Lower leg skin (tissue), 4 donors: ENCODE results near the gene PRR5. TPM values are rescaled to one million over a fixed set of nuclear protein-coding genes. Genes with fewer than 3 reads are reported as not detected.
"Not testable (repeated sequence)": the region's sequence is repeated elsewhere in the genome, so short reads cannot be mapped to it uniquely, and the experiment has no call there.

Experiments used
- DNase-seq, 2 donors: peaks; one replicate each; pipeline ENCODE4 v3.0.0-alpha.2; 2019; ENCODE audit warnings: low spot score in 2 of 2
- H3K4me3 ChIP-seq: fragments of 200-600 bp; sonication (generic); 2 replicates; pipeline ENCODE4 v1.5.1; 2017; ENCODE audit warnings: mild to moderate bottlenecking, low read depth; ENCODE audit not compliant: poor library complexity, severe bottlenecking
- POLR2A ChIP-seq, 2 donors: fragments of 450-650 bp; IDR thresholded peaks; one replicate each; pipeline ENCODE4 v1.6.1; 2016 to 2017; ENCODE audit warnings: antibody characterized with exemption in 2 of 2, mild to moderate bottlenecking in 1 of 2, moderate library complexity in 1 of 2
- WGBS, 2 donors: methylation state at CpG; one replicate each; pipeline ENCODE4 v1.1.5; 2018; 5-methylcytosine and 5-hydroxymethylcytosine counted together
- intact Hi-C: fragments of 100-400 bp; cut with DNase I; formaldehyde crosslinking; loops from one replicate; pipeline ENCODE4 v1.15.0; 2023; ENCODE audit warnings: low total_unique reads
- total RNA-seq, 4 donors: library from RNA; depleted of rRNA; stranded (reverse); fragments of >200 nt; gene quantifications; one replicate each; pipeline ENCODE4 v1.1.0, GENCODE V29; 2016
- TF ChIP-seq, protein P1 (sequence below), 3 donors: fragments of 450-650 bp; IDR thresholded peaks; one replicate each; pipeline ENCODE4 v1.5.1; 2016; ENCODE audit warnings: antibody characterized with exemption in 3 of 3, mild to moderate bottlenecking in 3 of 3, moderate library complexity in 2 of 3

PRR5 gene
- total RNA-seq, 4 donors from 2014 or later: 18.7 to 28.4 (median 19.6) TPM

DNA sequence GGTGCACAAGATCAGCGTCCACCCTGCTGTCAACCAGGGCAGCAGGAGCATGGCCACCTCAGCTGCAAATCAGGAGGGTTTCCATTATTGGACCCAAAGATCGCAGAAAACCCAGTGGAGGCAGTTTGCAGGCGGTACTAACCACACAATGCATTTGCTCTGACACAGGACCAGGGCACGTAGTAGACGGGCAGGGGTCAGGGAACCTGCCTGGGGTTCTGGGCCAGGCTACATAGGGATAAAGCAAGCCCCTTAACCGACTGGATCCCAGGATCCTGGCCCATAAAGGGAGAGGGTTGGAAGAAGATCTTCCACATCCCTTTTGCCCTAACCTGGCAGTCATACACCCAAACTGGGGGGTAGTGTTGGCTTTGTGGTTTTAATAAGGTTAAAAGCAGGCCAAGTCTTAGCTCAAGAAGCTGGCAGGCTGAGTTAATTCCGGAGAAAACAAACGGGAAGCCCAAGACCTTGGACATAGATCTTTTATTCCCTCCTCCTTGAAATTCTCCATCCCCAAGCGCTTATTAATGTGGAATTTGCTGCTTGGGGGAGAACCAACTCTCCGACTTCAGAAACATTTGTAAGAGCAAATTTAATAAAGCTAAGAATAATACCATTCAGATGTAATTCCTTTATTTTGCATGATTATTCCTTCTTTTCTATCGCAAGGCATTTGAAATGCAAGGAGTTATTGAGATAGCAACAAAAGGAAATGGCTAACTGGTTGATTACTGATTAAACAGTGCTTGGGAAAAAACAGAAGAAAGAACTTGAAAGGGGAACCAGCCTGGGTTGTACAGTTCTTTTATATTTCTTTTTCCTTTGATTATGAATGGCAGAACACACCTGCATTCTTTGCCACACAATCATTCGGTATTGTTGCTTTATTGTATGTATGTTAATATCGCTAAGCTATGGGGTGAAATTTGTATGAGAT, 44.1 kb downstream of the PRR5 start:
- TF ChIP-seq, protein P1, sequence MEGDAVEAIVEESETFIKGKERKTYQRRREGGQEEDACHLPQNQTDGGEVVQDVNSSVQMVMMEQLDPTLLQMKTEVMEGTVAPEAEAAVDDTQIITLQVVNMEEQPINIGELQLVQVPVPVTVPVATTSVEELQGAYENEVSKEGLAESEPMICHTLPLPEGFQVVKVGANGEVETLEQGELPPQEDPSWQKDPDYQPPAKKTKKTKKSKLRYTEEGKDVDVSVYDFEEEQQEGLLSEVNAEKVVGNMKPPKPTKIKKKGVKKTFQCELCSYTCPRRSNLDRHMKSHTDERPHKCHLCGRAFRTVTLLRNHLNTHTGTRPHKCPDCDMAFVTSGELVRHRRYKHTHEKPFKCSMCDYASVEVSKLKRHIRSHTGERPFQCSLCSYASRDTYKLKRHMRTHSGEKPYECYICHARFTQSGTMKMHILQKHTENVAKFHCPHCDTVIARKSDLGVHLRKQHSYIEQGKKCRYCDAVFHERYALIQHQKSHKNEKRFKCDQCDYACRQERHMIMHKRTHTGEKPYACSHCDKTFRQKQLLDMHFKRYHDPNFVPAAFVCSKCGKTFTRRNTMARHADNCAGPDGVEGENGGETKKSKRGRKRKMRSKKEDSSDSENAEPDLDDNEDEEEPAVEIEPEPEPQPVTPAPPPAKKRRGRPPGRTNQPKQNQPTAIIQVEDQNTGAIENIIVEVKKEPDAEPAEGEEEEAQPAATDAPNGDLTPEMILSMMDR (IDR thresholded peaks at IDR 0.05): no peak
- TF ChIP-seq POLR2A (IDR thresholded peaks at IDR 0.05): no peak
- no peak for DNase-seq
- no peak overlapping the region for H3K4me3 ChIP-seq
- 66 to 68% methylated on average over 12 to 13 of the region's 13 CpGs for WGBS, 2 donors
- intact Hi-C loops: no loop called here

DNA sequence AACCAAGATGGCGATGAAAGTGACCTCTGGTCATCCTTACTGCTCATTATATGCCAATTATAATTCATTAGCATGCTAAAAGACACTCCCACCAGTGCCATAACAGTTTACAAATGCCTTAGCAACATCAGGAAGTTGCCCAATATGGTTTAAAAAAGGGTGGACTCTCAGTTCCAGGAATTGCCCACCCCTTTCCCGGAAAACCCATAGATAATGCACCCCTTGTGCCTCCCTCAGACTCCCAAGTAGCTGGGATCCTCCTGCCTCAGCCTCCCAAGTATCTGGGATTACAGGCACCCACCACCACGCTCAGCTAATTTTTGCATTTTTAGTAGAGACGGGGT, 45.8 kb downstream of the PRR5 start:
- DNase-seq, intact Hi-C loops, H3K4me3 ChIP-seq: not testable (repeated sequence)
- WGBS, 2 donors: 89 to 96% methylated on average over 4 of the region's 4 CpGs

DNA sequence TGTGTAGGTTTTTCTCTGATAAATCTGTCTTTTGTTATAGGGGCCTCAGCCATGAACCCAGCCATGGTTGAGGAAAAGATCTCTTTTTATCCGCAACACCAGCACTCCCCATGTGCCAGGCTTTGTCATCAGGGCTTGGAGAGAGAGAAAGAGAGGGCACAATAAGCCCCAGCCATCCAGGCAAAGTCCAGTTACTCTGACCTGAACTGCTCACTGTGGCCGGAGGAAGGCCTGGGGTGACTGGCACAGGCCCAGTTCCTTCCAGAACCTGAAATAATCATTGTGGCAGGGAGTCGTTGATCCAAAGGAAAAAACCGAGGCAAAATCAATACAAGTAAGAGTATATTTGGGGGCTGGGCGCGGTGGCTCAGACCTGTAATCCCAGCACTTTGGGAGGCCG, 46.5 kb downstream of the PRR5 start:
- 87 to 90% methylated on average over 7 of the region's 7 CpGs for WGBS, 2 donors
- intact Hi-C loops: no loop called here
- DNase-seq: no peak
- no peak overlapping the region for H3K4me3 ChIP-seq
- no peak for TF ChIP-seq POLR2A (IDR thresholded peaks at IDR 0.05)
- TF ChIP-seq, protein P1 (IDR thresholded peaks at IDR 0.05): no peak

DNA sequence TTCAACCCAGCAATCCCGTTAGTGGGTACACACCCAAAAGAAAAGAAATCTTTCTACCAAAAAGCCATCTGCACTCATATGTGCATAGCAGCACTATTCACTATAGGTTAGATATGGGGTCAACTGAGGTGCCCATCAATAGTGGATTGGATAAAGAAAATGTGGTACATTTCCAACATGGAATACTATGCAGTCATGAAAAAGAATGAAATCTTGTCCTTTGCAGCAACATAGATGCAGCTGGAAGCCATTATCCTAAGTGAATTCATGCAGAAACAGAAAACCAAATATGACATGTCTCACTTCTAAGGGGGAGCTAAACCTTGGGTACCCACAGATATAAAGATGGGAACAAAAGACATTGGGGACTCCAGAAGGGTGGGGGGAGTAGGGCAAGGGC, 48.5 kb downstream of the PRR5 start:
- TF ChIP-seq, protein P1 (IDR thresholded peaks at IDR 0.05): no peak
- no peak for TF ChIP-seq POLR2A (IDR thresholded peaks at IDR 0.05)
- intact Hi-C loops: no loop called here
- 43 to 50% methylated on average over 1 of the region's 1 CpG for WGBS, 2 donors
- H3K4me3 ChIP-seq: no peak overlapping the region
- DNase-seq: no peak

DNA sequence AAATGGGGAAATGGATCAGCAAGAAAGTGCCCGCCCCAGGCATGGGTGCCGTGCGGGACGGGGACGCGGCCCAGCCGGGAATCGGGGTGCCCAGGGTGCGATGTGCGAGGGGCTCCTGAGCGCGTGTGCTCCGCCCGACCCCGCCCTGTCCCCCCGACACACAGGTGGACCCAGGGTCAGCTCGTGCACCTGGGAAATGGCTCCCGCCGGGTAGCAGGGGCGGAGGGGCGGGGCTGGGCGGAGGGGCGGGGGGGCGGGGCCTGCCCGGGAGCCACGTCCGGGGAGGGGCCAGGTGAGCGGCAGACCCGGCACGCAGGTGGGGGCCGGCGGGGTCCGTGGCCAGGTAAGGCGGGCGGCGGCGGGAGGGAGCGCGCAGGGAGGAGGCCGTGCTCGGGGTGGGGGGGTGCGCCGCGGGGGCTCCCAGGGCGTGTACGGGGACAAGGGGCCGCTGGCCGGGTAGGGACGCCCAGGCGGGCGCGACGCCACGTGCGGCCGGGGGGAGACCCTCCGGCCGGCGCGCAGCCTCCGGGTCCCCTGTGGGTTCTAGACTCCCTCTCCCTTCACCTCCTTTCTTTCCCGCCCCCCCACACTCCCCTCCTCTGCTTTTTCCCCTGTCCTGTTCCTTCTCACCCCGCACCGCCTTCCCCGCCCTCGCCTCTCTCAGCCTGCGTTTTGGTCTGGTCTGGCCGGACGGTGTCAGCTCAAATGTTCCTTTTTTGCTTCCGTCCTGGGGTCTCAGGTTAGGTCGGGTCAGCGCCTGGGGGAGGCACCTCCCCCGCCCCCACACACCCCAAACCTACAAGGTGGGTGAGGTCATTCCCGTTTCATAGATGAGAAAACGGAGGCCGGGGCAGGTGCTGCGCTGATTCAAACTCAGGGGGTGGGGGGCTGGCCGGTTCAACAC, 50.5 kb downstream of the PRR5 start, which contains the start of gene ARHGAP8:
Gene ARHGAP8, plus strand, starts transcription at position 291 of the 904 bp plus-strand sequence. CDS start 33,953 bp downstream, outside the sequence.
- DNase-seq: no peak
- H3K4me3 ChIP-seq: no peak within 1 kb of the TSS
- WGBS, 2 donors: 4 to 5% methylated on average over 60 to 64 of the region's 78 CpGs
- intact Hi-C loops: no loop called here
- TF ChIP-seq, protein P1 (IDR thresholded peaks at IDR 0.05): no peak
- TF ChIP-seq POLR2A (IDR thresholded peaks at IDR 0.05): no peak
